Bronchial smooth muscle cell (primary cell): Measurements from ENCODE around the gene UBQLN4. TPM values are rescaled to one million over a fixed set of nuclear protein-coding genes. Genes with fewer than 3 reads are reported as not detected.

Source experiments
- total RNA-seq: library from RNA; depleted of rRNA; stranded (reverse); fragments of >200 nt; gene quantifications from 2 replicates; pipeline ENCODE4 v1.2.1, GENCODE V29; 2014

Gene UBQLN4
- total RNA-seq: 6.4 and 6.9 TPM in 2 replicates

GRCh38 chr1:156053768-156054499 lies at the start of gene UBQLN4:
TSS of gene UBQLN4 (minus strand) at chr1:156053798. CDS start at chr1:156053701, 97 bp downstream.

GRCh38 chr1:156082309-156083091 lies 28.9 kb upstream of the UBQLN4 start, which contains the start of gene MEX3A:
TSS of gene MEX3A (minus strand) at chr1:156082465. CDS start at chr1:156081998, 467 bp downstream.

GRCh38 chr1:156060937-156061636 lies 7.5 kb upstream of the UBQLN4 start, which contains the start of gene RAB25:
TSS of gene RAB25 (plus strand) at chr1:156061160. CDS start at chr1:156061401, 241 bp downstream.

GRCh38 chr1:156054500-156055280 lies 1.1 kb upstream of the UBQLN4 start, which contains the start of gene LAMTOR2:
TSS of gene LAMTOR2 (plus strand) at chr1:156054782. CDS start at chr1:156054890, 108 bp downstream.

DNA sequence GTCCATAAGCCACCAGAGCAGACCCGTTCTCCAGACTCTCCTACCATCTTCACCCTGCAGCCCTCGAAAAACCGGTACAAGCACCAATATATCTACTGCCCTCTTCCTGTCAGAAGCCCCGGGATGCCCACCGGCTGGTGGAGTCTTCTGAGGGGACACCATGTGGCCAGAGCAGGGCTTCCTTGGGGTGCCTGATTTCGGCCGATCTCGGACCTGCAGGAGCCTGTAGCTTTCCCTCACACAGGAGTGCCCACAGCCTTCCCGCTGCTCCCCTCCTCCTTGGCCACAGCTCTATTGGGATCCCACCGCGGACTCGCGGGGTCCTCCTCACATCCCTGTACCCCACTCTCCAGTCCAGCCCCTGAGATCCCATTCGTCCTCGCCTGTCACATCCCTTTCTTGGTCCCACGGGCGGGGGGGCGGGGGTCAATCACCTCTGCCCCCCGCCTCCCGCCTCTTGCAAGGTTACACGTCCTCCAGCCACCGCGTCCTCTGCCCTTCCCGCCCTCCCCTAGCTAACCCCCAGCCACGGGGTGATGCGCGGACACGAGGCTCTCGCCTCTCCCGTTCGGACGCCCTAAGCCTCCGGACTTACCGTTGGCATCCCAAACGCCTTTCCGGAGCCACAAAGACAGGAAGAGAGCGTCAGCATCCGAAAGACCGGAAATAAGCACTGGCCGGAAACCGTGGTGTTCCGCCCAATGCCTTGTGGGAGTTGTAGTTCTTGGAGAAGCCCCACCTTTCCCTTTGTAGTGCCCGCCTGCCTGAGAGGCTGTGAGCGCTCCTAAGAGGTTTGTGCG lies 33.1 kb downstream of the UBQLN4 start, which contains the start of gene SSR2:
SSR2 (minus strand) TSS at position 659 of the 800 bp plus-strand sequence. CDS start 784 bp downstream, outside the sequence.

Other genes starting within 250 kb of the UBQLN4 start
- 23.6 and 24.1 TPM in 2 replicates for gene GON4L, start 196.6 kb downstream of the UBQLN4 start, total RNA-seq
- 37.8 and 39.4 TPM in 2 replicates for gene SYT11, start 194.2 kb downstream of the UBQLN4 start, total RNA-seq
- 24.6 and 40.6 TPM in 2 replicates for gene RIT1, start 142.4 kb downstream of the UBQLN4 start, total RNA-seq
- gene KHDC4, start 119.4 kb downstream of the UBQLN4 start, total RNA-seq: 18.0 and 24.0 TPM in 2 replicates
- gene RXFP4, start 112.2 kb downstream of the UBQLN4 start, total RNA-seq: not detected in 2 replicates
- gene ARHGEF2, start 75.3 kb downstream of the UBQLN4 start, total RNA-seq: 68.9 and 151 TPM in 2 replicates
- gene SSR2, start 32.8 kb downstream of the UBQLN4 start, total RNA-seq: 363 and 500 TPM in 2 replicates
- gene LAMTOR2, start 984 bp upstream of the UBQLN4 start, total RNA-seq: 68.1 and 77.3 TPM in 2 replicates
- gene RAB25, start 7.4 kb upstream of the UBQLN4 start, total RNA-seq: 0.09 TPM in 1 of 2 replicates, not detected in the other
- gene MEX3A, start 28.7 kb upstream of the UBQLN4 start, total RNA-seq: 1.2 and 1.4 TPM in 2 replicates
- 1,299 and 1,396 TPM in 2 replicates for gene LMNA, start 60.9 kb upstream of the UBQLN4 start, total RNA-seq
- 0.95 and 1.6 TPM in 2 replicates for gene SEMA4A, start 99.8 kb upstream of the UBQLN4 start, total RNA-seq
- gene SLC25A44, start 140.3 kb upstream of the UBQLN4 start, total RNA-seq: 5.5 and 6.0 TPM in 2 replicates
- gene PMF1, start 159.2 kb upstream of the UBQLN4 start, total RNA-seq: 16.2 and 24.6 TPM in 2 replicates
- 0.16 and 0.26 TPM in 2 replicates for gene BGLAP, start 188.4 kb upstream of the UBQLN4 start, total RNA-seq
- 0.47 and 0.60 TPM in 2 replicates for gene PAQR6, start 194.3 kb upstream of the UBQLN4 start, total RNA-seq
- gene SMG5, start 229.0 kb upstream of the UBQLN4 start, total RNA-seq: 26.0 and 29.8 TPM in 2 replicates
- 1.2 and 1.3 TPM in 2 replicates for gene TMEM79, start 230.5 kb upstream of the UBQLN4 start, total RNA-seq
- gene GLMP, start 241.9 kb upstream of the UBQLN4 start, total RNA-seq: 71.4 and 91.9 TPM in 2 replicates
- gene VHLL, start 245.5 kb upstream of the UBQLN4 start, total RNA-seq: 0.17 TPM in 1 of 2 replicates, not detected in the other